Measurements from ENCODE around the gene CHRNA4. TPM values are rescaled to one million over a fixed set of nuclear protein-coding genes. Genes with fewer than 3 reads are reported as not detected.
A peak's percentile ranks its signal among the peaks of the same experiment; 100 is the strongest.

Gene CHRNA4
- total and polyA plus RNA-seq, 9 donors: 0.44 to 2.3 (median 0.76) TPM

DNA sequence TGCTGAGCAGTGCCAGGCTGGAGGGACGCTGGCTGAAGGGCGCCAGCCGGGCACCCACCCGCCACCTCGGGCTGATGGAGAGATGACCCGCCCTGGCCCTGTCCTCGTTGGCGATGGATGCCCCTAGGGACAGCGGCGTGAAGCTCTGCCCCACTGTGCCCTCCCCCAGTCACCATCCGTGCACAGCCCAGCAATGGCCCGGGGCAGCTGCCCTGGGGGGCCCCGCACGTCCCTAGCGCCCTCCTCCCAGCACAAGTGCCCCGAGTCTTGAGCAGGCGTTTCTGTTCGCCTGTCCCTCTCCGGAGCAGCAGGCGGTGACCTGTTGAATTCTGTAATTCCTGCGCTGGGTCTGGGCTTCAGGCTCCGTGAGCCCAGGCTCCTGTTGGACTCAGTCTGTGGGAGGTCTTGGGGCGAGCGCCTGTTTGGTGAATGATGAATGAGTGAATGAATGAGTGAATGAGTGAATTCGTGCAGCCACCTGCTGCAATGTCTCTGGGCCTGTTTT is 36.8 kb upstream of the CHRNA4 start:
- WGBS (ENCODE audit: insufficient coverage): 77% methylated on average over 25 of the region's 25 CpGs
- H3K4me1 ChIP-seq (ENCODE audit: control insufficient read depth, insufficient read depth, low read length): peaks cover 13% of the 10 kb centered on the region
- H3K9me3 ChIP-seq (replicated peaks; ENCODE audit: control insufficient read depth, low read depth, low read length): no peaks in the 10 kb centered on the region
- no peaks in the 10 kb centered on the region for H3K36me3 ChIP-seq (ENCODE audit: control insufficient read depth, insufficient read depth, low read length)
- DNase-seq: no peak
- peaks cover 17% of the 10 kb centered on the region for H3K27me3 ChIP-seq (ENCODE audit: control insufficient read depth, insufficient read depth, low read length)
- no peak overlapping the region for H3K27ac ChIP-seq (ENCODE audit: low read length)
- no peak overlapping the region for H3K4me3 ChIP-seq (ENCODE audit: low read length)

DNA sequence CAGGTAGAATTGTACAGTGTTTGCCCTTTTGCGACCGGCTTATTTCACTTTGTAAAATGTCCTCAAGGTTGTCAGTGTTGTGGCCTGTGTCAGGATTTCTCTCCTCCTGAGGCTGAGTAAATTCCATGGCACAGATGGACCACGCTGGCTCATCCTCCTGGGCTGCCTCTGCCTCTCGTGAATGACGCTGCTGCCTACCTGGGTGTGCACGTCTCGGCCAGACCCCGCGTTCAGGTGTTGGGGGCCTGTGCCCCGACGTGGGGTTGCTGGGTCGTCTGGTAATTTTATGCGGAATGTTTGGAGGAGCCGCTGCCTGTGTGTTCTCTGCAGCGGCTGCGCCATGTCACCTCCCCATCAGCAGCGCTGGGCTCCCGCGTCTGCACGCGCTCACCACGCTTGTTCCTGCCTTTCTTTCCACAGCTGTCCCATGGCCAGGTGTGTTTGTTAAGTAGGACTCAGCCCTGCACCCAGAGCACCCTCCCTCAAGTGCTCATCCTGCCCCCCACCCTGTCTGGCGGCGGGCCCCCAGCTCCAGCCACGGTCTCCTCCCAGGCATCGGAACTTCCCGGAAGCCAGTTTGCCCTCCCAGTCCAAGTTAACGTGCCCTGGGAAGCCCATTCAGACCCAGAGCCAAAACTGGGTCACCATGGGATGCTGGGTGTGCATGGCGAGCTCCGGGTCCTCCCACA is 36.1 kb upstream of the CHRNA4 start:
- Histone ChIP-seq H3K27me3 (ENCODE audit: control insufficient read depth, insufficient read depth, low read length) (peaks cover 15% of the 10 kb centered on the region), H3K36me3 (ENCODE audit: control insufficient read depth, insufficient read depth, low read length) (no peaks in the 10 kb centered on the region), H3K4me3 (ENCODE audit: low read length) (no peak overlapping the region), H3K4me1 (ENCODE audit: control insufficient read depth, insufficient read depth, low read length) (peaks cover 13% of the 10 kb centered on the region), H3K9me3 (replicated peaks; ENCODE audit: control insufficient read depth, low read depth, low read length) (no peaks in the 10 kb centered on the region), H3K27ac (ENCODE audit: low read length) (no peak overlapping the region)
- no peak for DNase-seq
- WGBS (ENCODE audit: insufficient coverage): 83% methylated on average over 18 of the region's 30 CpGs

DNA sequence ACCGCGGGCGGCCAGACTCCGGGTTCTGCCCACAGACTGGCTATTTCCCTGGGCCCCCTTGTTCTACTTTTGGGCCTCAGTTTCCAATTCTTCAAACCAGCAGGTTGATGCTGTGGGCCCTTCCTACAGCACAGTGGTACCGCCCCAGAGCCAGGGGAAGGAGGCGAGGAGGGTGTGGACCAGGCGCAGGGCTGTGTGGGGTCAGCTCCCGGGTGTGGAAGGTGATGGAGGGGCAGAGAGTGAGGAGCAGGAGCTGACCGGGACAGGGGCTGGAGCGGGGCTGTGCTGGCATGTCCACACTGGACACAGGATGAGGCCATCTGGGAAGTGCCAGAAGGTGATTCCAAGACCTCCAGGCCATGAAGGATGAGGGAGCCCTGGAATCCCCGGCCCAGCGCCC is 35.2 kb upstream of the CHRNA4 start:
- peaks cover 14% of the 10 kb centered on the region for H3K27me3 ChIP-seq (ENCODE audit: control insufficient read depth, insufficient read depth, low read length)
- H3K9me3 ChIP-seq (replicated peaks; ENCODE audit: control insufficient read depth, low read depth, low read length): no peaks in the 10 kb centered on the region
- H3K27ac ChIP-seq (ENCODE audit: low read length): no peak overlapping the region
- WGBS (ENCODE audit: insufficient coverage): 70% methylated on average over 3 of the region's 12 CpGs
- no peak overlapping the region for H3K4me3 ChIP-seq (ENCODE audit: low read length)
- H3K36me3 ChIP-seq (ENCODE audit: control insufficient read depth, insufficient read depth, low read length): no peaks in the 10 kb centered on the region
- DNase-seq: no peak
- peaks cover 13% of the 10 kb centered on the region for H3K4me1 ChIP-seq (ENCODE audit: control insufficient read depth, insufficient read depth, low read length)

DNA sequence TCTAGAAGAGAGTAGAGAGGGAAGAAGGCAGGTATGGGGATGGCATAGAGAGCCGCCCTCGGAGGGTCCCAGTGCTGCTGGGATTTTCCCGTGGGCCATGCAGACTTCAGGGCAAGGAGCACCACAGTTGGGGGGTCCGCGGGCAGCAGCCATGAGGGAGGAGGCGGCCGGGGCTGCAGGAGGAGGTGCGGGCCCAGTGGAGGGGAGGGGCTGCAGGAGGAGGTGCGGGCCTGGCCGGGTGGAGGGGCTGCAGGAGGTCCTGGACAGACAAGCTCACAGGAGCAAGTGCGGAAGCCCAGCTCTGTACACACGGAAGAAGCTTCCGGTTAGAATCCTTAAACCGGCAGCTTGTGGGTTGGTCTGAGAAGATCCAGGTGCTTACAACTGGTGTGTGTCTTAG is 34.6 kb upstream of the CHRNA4 start:
- no peaks in the 10 kb centered on the region for H3K9me3 ChIP-seq (replicated peaks; ENCODE audit: control insufficient read depth, low read depth, low read length)
- H3K27ac ChIP-seq (ENCODE audit: low read length): no peak overlapping the region
- H3K27me3 ChIP-seq (ENCODE audit: control insufficient read depth, insufficient read depth, low read length): peaks cover 14% of the 10 kb centered on the region
- peaks cover 13% of the 10 kb centered on the region for H3K4me1 ChIP-seq (ENCODE audit: control insufficient read depth, insufficient read depth, low read length)
- no peak for DNase-seq
- no peaks in the 10 kb centered on the region for H3K36me3 ChIP-seq (ENCODE audit: control insufficient read depth, insufficient read depth, low read length)
- no peak overlapping the region for H3K4me3 ChIP-seq (ENCODE audit: low read length)
- WGBS (ENCODE audit: insufficient coverage): 68% methylated on average over 14 of the region's 14 CpGs

DNA sequence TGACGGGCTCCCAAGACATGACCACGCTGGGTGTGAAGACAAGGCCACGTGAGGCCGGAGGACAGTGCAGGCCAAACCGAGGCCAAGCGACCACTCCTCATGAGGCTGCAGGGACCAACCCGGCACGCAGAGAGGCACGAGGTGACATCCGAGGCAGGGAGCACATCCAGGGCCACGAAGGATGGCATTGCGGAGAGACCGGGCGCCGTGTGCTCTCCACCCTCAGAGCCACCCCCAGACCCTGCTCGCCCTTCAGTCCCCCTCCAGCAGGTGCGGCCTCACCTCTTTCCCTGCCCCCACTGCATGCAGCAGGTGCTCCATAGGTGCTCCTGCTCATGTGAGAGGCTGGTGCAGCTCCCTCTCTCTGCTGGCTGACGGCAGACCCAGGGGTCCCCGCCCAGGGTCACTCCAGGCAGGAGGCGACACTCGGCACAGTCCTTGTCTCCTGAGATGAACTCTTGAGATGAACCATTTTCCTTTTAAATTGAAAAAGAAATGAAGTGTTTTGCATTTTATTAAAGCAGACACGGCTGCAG is 33.8 kb upstream of the CHRNA4 start:
- no peaks in the 10 kb centered on the region for H3K9me3 ChIP-seq (replicated peaks; ENCODE audit: control insufficient read depth, low read depth, low read length)
- H3K4me1 ChIP-seq (ENCODE audit: control insufficient read depth, insufficient read depth, low read length): peaks cover 13% of the 10 kb centered on the region
- peaks cover 14% of the 10 kb centered on the region for H3K27me3 ChIP-seq (ENCODE audit: control insufficient read depth, insufficient read depth, low read length)
- 77% methylated on average over 18 of the region's 22 CpGs for whole genome bisulfite sequencing (ENCODE audit: insufficient coverage)
- no peaks in the 10 kb centered on the region for H3K36me3 ChIP-seq (ENCODE audit: control insufficient read depth, insufficient read depth, low read length)
- H3K4me3 ChIP-seq (ENCODE audit: low read length): no peak overlapping the region
- no peak for DNase-seq
- no peak overlapping the region for H3K27ac ChIP-seq (ENCODE audit: low read length)

DNA sequence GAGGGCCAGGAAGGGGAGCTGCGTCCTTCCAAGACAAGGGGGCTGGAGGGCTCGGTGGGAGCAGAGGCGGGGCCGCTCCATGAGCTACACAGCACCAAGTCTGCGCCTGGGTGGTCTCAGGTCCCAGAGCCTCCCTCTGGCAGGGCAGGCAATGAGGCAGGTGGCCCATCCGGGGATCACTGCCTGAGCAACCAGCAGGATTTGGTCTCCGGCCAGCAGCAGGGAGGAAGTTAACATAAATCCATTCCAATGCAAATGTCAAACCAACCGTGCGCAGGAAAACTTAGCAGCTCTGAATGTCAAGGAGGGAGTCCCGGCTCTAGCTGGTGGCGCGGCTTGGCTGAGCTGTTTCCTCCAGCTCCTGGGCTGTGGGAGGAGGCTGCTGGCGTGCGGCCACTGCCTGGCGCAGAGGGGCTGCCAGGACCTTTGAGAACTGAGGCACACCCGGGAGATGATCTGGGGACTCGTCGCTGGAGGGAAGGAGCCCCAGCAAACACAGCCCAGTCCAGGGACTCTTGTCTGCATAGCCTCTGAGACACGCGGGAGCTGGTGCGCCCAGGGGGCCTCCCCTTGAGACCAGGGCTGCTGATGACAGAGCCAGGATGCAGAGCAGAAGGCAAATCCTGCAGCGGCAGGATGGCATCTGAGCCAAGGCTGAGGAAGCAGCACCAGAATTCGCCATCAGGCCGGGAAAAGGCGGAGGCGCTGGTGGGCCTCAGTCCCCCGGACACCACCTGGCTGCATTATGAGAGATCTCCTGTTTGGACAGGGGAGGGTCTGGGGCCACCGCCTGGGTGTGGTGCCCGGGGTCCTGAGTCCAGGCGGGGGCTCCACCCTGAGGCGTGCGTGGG is 33.1 kb upstream of the CHRNA4 start:
- Histone ChIP-seq H3K9me3 (replicated peaks; ENCODE audit: control insufficient read depth, low read depth, low read length) (no peaks in the 10 kb centered on the region), H3K36me3 (ENCODE audit: control insufficient read depth, insufficient read depth, low read length) (no peaks in the 10 kb centered on the region), H3K4me3 (ENCODE audit: low read length) (no peak overlapping the region), H3K27ac (ENCODE audit: low read length) (no peak overlapping the region), H3K27me3 (ENCODE audit: control insufficient read depth, insufficient read depth, low read length) (peaks cover 13% of the 10 kb centered on the region), H3K4me1 (ENCODE audit: control insufficient read depth, insufficient read depth, low read length) (peaks cover 13% of the 10 kb centered on the region)
- WGBS (ENCODE audit: insufficient coverage): 23% methylated on average over 32 of the region's 32 CpGs
- DNase-seq: peak; percentile 66

DNA sequence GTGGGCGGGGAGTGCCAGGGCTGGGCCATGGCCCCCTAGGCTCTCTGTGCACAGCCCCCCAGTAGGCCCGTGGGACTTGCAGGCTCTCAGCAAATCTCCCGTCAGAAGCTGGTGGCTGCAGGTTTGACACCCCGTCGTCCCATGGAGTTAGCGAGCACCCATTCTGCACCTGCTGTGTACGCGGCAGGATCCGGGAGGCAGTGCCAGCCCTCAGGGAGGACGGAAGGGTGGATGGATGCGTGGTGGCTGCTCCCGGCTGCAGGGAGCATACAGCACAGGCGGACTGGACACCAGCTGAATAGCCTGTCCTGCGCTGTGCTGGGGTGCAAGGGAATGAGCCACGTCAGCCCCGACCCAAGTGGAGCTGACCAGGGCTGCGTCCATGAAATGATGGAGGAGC is 32.4 kb upstream of the CHRNA4 start:
- peaks cover 13% of the 10 kb centered on the region for H3K4me1 ChIP-seq (ENCODE audit: control insufficient read depth, insufficient read depth, low read length)
- H3K36me3 ChIP-seq (ENCODE audit: control insufficient read depth, insufficient read depth, low read length): no peaks in the 10 kb centered on the region
- H3K27me3 ChIP-seq (ENCODE audit: control insufficient read depth, insufficient read depth, low read length): peaks cover 11% of the 10 kb centered on the region
- DNase-seq: no peak
- 67% methylated on average over 17 of the region's 17 CpGs for WGBS (ENCODE audit: insufficient coverage)
- no peak overlapping the region for H3K4me3 ChIP-seq (ENCODE audit: low read length)
- no peaks in the 10 kb centered on the region for H3K9me3 ChIP-seq (replicated peaks; ENCODE audit: control insufficient read depth, low read depth, low read length)
- H3K27ac ChIP-seq (ENCODE audit: low read length): no peak overlapping the region

DNA sequence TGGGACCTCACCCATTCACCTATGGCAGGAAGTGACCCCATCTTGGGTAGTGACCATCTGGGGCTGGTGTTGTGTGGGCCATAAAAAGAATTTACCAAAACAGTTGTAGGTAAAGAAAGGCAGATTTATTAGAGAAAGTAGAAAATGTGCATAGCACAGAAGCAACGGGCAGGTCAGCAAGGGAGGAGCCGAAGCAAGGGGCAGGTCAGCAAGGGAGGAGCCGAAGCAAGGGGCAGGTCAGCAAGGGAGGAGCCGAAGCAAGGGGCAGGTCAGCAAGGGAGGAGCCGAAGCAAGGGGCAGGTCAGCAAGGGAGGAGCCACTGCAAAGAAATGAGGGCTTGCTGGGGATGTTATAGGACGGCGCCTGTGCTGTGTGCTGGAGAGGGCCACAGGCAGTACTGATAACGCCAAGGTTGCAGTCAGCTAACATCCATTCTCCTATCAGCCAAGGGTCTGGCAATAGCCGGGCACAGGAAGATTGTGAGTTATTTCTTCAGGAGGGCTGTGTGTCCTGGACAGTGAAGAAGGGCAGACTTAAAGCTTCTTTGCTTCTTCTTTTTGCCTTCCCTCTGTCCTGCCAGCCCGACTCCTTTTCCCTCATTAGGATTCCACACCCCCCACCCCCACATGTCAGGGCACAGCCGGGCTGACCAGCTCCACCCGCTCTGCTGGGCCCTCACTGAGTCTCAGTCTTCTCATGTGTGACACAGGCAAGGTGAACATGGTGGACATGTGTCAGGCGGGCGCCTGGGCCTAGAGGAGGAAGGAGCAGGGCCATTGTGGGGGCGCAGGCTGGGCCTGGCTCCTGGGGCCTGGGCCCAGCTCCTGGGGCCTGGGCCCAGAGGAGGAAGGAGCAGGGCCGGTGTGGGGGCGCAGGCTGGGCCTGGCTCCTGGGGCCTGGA is 31.6 kb upstream of the CHRNA4 start:
- Histone ChIP-seq H3K36me3 (ENCODE audit: control insufficient read depth, insufficient read depth, low read length) (no peaks in the 10 kb centered on the region), H3K4me3 (ENCODE audit: low read length) (no peak overlapping the region), H3K4me1 (ENCODE audit: control insufficient read depth, insufficient read depth, low read length) (peaks cover 13% of the 10 kb centered on the region), H3K27me3 (ENCODE audit: control insufficient read depth, insufficient read depth, low read length) (peaks cover 10% of the 10 kb centered on the region), H3K9me3 (replicated peaks; ENCODE audit: control insufficient read depth, low read depth, low read length) (no peaks in the 10 kb centered on the region), H3K27ac (ENCODE audit: low read length) (no peak overlapping the region)
- WGBS (ENCODE audit: insufficient coverage): 91% methylated on average over 9 of the region's 17 CpGs
- no peak for DNase-seq

DNA sequence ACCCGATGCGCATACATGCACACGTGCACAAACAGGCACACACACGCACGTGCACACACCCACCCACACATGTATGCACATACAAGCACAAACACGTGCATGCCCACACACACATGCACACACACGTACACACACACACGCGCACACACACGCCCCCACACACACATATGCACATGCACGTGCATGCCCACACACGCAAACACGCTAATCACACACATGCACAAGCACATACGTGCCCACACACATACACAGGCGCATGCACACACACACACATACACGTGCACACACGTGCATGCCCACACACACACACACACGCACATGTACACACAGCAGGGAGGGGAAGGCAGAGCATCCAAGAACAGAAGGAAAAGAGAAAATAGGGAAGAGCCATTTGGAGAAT is 26.8 kb upstream of the CHRNA4 start:
- WGBS (ENCODE audit: insufficient coverage): 85% methylated on average over 10 of the region's 18 CpGs
- peaks cover 17% of the 10 kb centered on the region for H3K9me3 ChIP-seq (replicated peaks; ENCODE audit: control insufficient read depth, low read depth, low read length)
- peaks cover 7% of the 10 kb centered on the region for H3K27me3 ChIP-seq (ENCODE audit: control insufficient read depth, insufficient read depth, low read length)

More for the DNA sequence above, 26.8 kb upstream of the CHRNA4 start:
- Histone ChIP-seq H3K4me1 (ENCODE audit: control insufficient read depth, insufficient read depth, low read length) (no peaks in the 10 kb centered on the region), H3K36me3 (ENCODE audit: control insufficient read depth, insufficient read depth, low read length) (no peaks in the 10 kb centered on the region), H3K4me3 (ENCODE audit: low read length) (no peak overlapping the region), H3K27ac (ENCODE audit: low read length) (no peak overlapping the region)
- DNase-seq: no peak

All from muscle of leg (tissue), 11 donors.